Measurements from ENCODE around the gene OR6B1. TPM values are rescaled to one million over a fixed set of nuclear protein-coding genes. Genes with fewer than 3 reads are reported as not detected.

The OR6B1 gene
- not detected for polyA plus RNA-seq (ENCODE audit: insufficient read length in 4 of 4)

- no peak for DNase-seq (ENCODE audit: low read depth in 4 of 4, low spot score in 3 of 4)
These were observed at the start of gene OR6B1 for GRCh38 chr7:144000020-144000419. Gene OR6B1 (plus strand): TSS chr7:144000320. CDS start chr7:144003997, 3,677 bp downstream.

GRCh38 chr7:143953421-143953820 lies 46.7 kb upstream of the OR6B1 start:
- no peak for DNase-seq (ENCODE audit: low read depth in 4 of 4, low spot score in 3 of 4)

GRCh38 chr7:143954135-143954534 lies 46.0 kb upstream of the OR6B1 start:
- no peak for DNase-seq (ENCODE audit: low read depth in 4 of 4, low spot score in 3 of 4)

GRCh38 chr7:143954544-143954943 lies 45.6 kb upstream of the OR6B1 start, which contains the start of gene OR2F1:
Gene OR2F1 (plus strand): TSS chr7:143954844. CDS start chr7:143959971, 5,127 bp downstream.
- DNase-seq (ENCODE audit: low read depth in 4 of 4, low spot score in 3 of 4) = no peak

- no peak for DNase-seq (ENCODE audit: low read depth in 4 of 4, low spot score in 3 of 4)
These were observed 41.3 kb upstream of the OR6B1 start for GRCh38 chr7:143958781-143959180.

- no peak for DNase-seq (ENCODE audit: low read depth in 4 of 4, low spot score in 3 of 4)
These were observed 39.1 kb upstream of the OR6B1 start for GRCh38 chr7:143960813-143961610.

- DNase-seq (ENCODE audit: low read depth in 4 of 4, low spot score in 3 of 4) = no peak
These were observed 34.8 kb upstream of the OR6B1 start for GRCh38 chr7:143965280-143965679.

GRCh38 chr7:143967398-143967797 lies 32.7 kb upstream of the OR6B1 start:
- no peak for DNase-seq (ENCODE audit: low read depth in 4 of 4, low spot score in 3 of 4)

GRCh38 chr7:143973870-143974416 lies 26.2 kb upstream of the OR6B1 start:
- no peak for DNase-seq (ENCODE audit: low read depth in 4 of 4, low spot score in 3 of 4)

GRCh38 chr7:143974459-143974858 lies 25.7 kb upstream of the OR6B1 start:
- no peak for DNase-seq (ENCODE audit: low read depth in 4 of 4, low spot score in 3 of 4)

- DNase-seq (ENCODE audit: low read depth in 4 of 4, low spot score in 3 of 4) = no peak
These were observed 24.5 kb upstream of the OR6B1 start for GRCh38 chr7:143975617-143976016.

GRCh38 chr7:143978585-143978984 lies 21.5 kb upstream of the OR6B1 start:
- no peak for DNase-seq (ENCODE audit: low read depth in 4 of 4, low spot score in 3 of 4)

GRCh38 chr7:143979359-143979758 lies 20.8 kb upstream of the OR6B1 start:
- DNase-seq (ENCODE audit: low read depth in 4 of 4, low spot score in 3 of 4) = no peak

- DNase-seq (ENCODE audit: low read depth in 4 of 4, low spot score in 3 of 4) = no peak
These were observed 20.1 kb upstream of the OR6B1 start for GRCh38 chr7:143979998-143980397.

GRCh38 chr7:143980746-143981510 lies 19.2 kb upstream of the OR6B1 start:
- DNase-seq (ENCODE audit: low read depth in 4 of 4, low spot score in 3 of 4) = no peak

- no peak for DNase-seq (ENCODE audit: low read depth in 4 of 4, low spot score in 3 of 4)
These were observed 16.2 kb upstream of the OR6B1 start for GRCh38 chr7:143983960-143984359.

GRCh38 chr7:143987513-143987912 lies 12.6 kb upstream of the OR6B1 start:
- DNase-seq (ENCODE audit: low read depth in 4 of 4, low spot score in 3 of 4) = no peak

GRCh38 chr7:143988976-143989745 lies 11.0 kb upstream of the OR6B1 start:
- DNase-seq (ENCODE audit: low read depth in 4 of 4, low spot score in 3 of 4) = no peak

- DNase-seq (ENCODE audit: low read depth in 4 of 4, low spot score in 3 of 4) = no peak
These were observed 7.5 kb upstream of the OR6B1 start for GRCh38 chr7:143992670-143993069.

GRCh38 chr7:143993924-143994323 lies 6.2 kb upstream of the OR6B1 start:
- DNase-seq (ENCODE audit: low read depth in 4 of 4, low spot score in 3 of 4) = no peak

GRCh38 chr7:144001543-144001942 lies 1.4 kb downstream of the OR6B1 start:
- DNase-seq (ENCODE audit: low read depth in 4 of 4, low spot score in 3 of 4) = no peak

Measured in left renal pelvis (tissue), 4 donors.